Measurements from ENCODE around the gene AOAH.

DNA sequence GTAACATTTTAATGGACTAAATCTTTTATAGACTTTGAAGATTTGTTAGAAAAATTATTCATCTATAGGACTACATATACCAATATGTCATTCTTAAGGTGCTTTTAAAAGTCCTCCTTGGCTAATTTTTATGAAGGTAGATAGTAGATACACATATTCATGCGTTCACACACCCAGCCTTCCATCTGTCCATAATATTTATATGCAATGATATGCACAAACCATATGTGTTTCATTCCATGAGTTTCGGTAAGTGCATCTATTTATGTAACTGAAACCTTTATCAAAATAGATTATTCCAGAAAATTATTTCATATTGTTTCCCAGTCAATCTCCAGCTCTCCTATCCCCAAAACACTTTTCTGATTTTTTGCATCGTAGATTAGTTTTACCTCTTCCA, 233.0 kb downstream of the AOAH start:
- TF ChIP-seq, protein P1, sequence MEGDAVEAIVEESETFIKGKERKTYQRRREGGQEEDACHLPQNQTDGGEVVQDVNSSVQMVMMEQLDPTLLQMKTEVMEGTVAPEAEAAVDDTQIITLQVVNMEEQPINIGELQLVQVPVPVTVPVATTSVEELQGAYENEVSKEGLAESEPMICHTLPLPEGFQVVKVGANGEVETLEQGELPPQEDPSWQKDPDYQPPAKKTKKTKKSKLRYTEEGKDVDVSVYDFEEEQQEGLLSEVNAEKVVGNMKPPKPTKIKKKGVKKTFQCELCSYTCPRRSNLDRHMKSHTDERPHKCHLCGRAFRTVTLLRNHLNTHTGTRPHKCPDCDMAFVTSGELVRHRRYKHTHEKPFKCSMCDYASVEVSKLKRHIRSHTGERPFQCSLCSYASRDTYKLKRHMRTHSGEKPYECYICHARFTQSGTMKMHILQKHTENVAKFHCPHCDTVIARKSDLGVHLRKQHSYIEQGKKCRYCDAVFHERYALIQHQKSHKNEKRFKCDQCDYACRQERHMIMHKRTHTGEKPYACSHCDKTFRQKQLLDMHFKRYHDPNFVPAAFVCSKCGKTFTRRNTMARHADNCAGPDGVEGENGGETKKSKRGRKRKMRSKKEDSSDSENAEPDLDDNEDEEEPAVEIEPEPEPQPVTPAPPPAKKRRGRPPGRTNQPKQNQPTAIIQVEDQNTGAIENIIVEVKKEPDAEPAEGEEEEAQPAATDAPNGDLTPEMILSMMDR (IDR thresholded peaks at IDR 0.05) = no peak
- TF ChIP-seq POLR2A (IDR thresholded peaks at IDR 0.05) = no peak
